ENCODE measurements around the gene EIF3L.
"Not testable (repeated sequence)": the region's sequence is repeated elsewhere in the genome, so short reads cannot be mapped to it uniquely, and the experiment has no call there.

The EIF3L gene

GRCh38 chr22:37849089-37849751 lies at the start of gene EIF3L:
TSS of gene EIF3L (plus strand) at chr22:37849419. CDS start at chr22:37849450, 31 bp downstream.
- peak; percentile 92 for DNase-seq

- not testable (repeated sequence) for DNase-seq
Measured at GRCh38 chr22:37799979-37800378, 49.2 kb upstream of the EIF3L start.

GRCh38 chr22:37801946-37802309 lies 47.3 kb upstream of the EIF3L start:
- DNase-seq = no peak

- DNase-seq = peak; percentile 47
Measured at GRCh38 chr22:37802310-37803194, 46.7 kb upstream of the EIF3L start.

GRCh38 chr22:37803195-37803638 lies 46.0 kb upstream of the EIF3L start:
- no peak for DNase-seq

GRCh38 chr22:37803639-37804351 lies 45.4 kb upstream of the EIF3L start:
- DNase-seq = no peak

GRCh38 chr22:37804352-37804880 lies 44.8 kb upstream of the EIF3L start:
- no peak for DNase-seq

- peak; percentile 88 for DNase-seq
Measured at GRCh38 chr22:37804881-37805809, 44.1 kb upstream of the EIF3L start.

GRCh38 chr22:37805810-37806277 lies 43.4 kb upstream of the EIF3L start:
- DNase-seq = no peak

- DNase-seq = no peak
Measured at GRCh38 chr22:37806409-37807333, 42.5 kb upstream of the EIF3L start.

- peak; percentile 93 for DNase-seq
Measured at GRCh38 chr22:37807410-37808293, 41.6 kb upstream of the EIF3L start, which contains the start of gene GCAT. TSS of gene GCAT (plus strand) at chr22:37807934. CDS start at chr22:37807968, 34 bp downstream.

- no peak for DNase-seq
Measured at GRCh38 chr22:37808294-37808657, 40.9 kb upstream of the EIF3L start.

- no peak for DNase-seq
Measured at GRCh38 chr22:37809672-37810333, 39.4 kb upstream of the EIF3L start.

- no peak for DNase-seq
Measured at GRCh38 chr22:37811867-37812266, 37.4 kb upstream of the EIF3L start.

GRCh38 chr22:37812869-37813678 lies 36.1 kb upstream of the EIF3L start:
- no peak for DNase-seq

GRCh38 chr22:37815593-37815992 lies 33.6 kb upstream of the EIF3L start:
- DNase-seq = no peak

GRCh38 chr22:37816543-37817180 lies 32.6 kb upstream of the EIF3L start:
- no peak for DNase-seq
